Cerebellar nuclear complex (tissue), 1 donor: ENCODE measurements around the gene HM13.
"Not testable (repeated sequence)": the region's sequence is repeated elsewhere in the genome, so short reads cannot be mapped to it uniquely, and the experiment has no call there.

Experiments used
- DNase-seq, 2 experiments: peaks; one replicate each; lab custom pipeline; 2025; lab: John Stamatoyannopoulos, UW

HM13 gene

GRCh38 chr20:31608251-31608945 lies 94.2 kb downstream of the HM13 start:
- no peak for DNase-seq

- DNase-seq: not testable (repeated sequence)
These were observed 98.0 kb downstream of the HM13 start for GRCh38 chr20:31612271-31612640.

- DNase-seq: no peak
These were observed 101.2 kb downstream of the HM13 start for GRCh38 chr20:31615416-31615815.

GRCh38 chr20:31617432-31618104 lies 103.3 kb downstream of the HM13 start:
- no peak for DNase-seq
